ENCODE data around the gene ATP8A1.

Gene ATP8A1

GRCh38 chr4:42498040-42498439 is 158.9 kb downstream of the ATP8A1 start:
- no peaks in the 10 kb centered on the region for H3K36me3 ChIP-seq (ENCODE audit: control insufficient read depth, insufficient read depth, low read length)
- H3K27me3 ChIP-seq (ENCODE audit: control insufficient read depth, insufficient read depth, low read length): no peaks in the 10 kb centered on the region
- no peak overlapping the region for H2AFZ ChIP-seq
- no peak overlapping the region for H3K4me2 ChIP-seq (ENCODE audit: low read length)
- no peak overlapping the region for H3K4me3 ChIP-seq (ENCODE audit: low read depth, low read length)
- TF ChIP-seq CTCF (IDR thresholded peaks at IDR 0.05): no peak
- H3K9ac ChIP-seq: no peak overlapping the region
- H3K9me3 ChIP-seq (ENCODE audit: control insufficient read depth, low read length): no peaks in the 10 kb centered on the region
- no peaks in the 10 kb centered on the region for H3K4me1 ChIP-seq
- no peak overlapping the region for H3K27ac ChIP-seq
- no peaks in the 10 kb centered on the region for H3K79me2 ChIP-seq

- H2AFZ ChIP-seq: no peak overlapping the region
- H3K9ac ChIP-seq: no peak overlapping the region
- no peaks in the 10 kb centered on the region for H3K36me3 ChIP-seq (ENCODE audit: control insufficient read depth, insufficient read depth, low read length)
- H3K4me1 ChIP-seq: no peaks in the 10 kb centered on the region
- H3K27ac ChIP-seq: no peak overlapping the region
- H3K4me3 ChIP-seq (ENCODE audit: low read depth, low read length): no peak overlapping the region
- TF ChIP-seq CTCF (IDR thresholded peaks at IDR 0.05): no peak
- no peak overlapping the region for H3K4me2 ChIP-seq (ENCODE audit: low read length)
- H3K9me3 ChIP-seq (ENCODE audit: control insufficient read depth, low read length): no peaks in the 10 kb centered on the region
- no peaks in the 10 kb centered on the region for H3K27me3 ChIP-seq (ENCODE audit: control insufficient read depth, insufficient read depth, low read length)
- no peaks in the 10 kb centered on the region for H3K79me2 ChIP-seq
Measured at GRCh38 chr4:42497142-42497910, 159.6 kb downstream of the ATP8A1 start.

- Histone ChIP-seq H3K36me3 (ENCODE audit: control insufficient read depth, insufficient read depth, low read length) (no peaks in the 10 kb centered on the region), H3K4me2 (ENCODE audit: low read length) (no peak overlapping the region), H3K79me2 (no peaks in the 10 kb centered on the region), H3K9ac (no peak overlapping the region), H3K27ac (no peak overlapping the region), H3K9me3 (ENCODE audit: control insufficient read depth, low read length) (no peaks in the 10 kb centered on the region), H3K27me3 (ENCODE audit: control insufficient read depth, insufficient read depth, low read length) (no peaks in the 10 kb centered on the region), H2AFZ (no peak overlapping the region), H3K4me1 (no peaks in the 10 kb centered on the region), H3K4me3 (ENCODE audit: low read depth, low read length) (no peak overlapping the region)
- TF ChIP-seq CTCF (IDR thresholded peaks at IDR 0.05): no peak
Measured at GRCh38 chr4:42492962-42493361, 163.9 kb downstream of the ATP8A1 start.

GRCh38 chr4:42490015-42490414 is 166.9 kb downstream of the ATP8A1 start:
- Histone ChIP-seq H3K9ac (no peak overlapping the region), H3K4me2 (ENCODE audit: low read length) (no peak overlapping the region), H3K27ac (no peak overlapping the region), H3K9me3 (ENCODE audit: control insufficient read depth, low read length) (no peaks in the 10 kb centered on the region), H3K79me2 (no peaks in the 10 kb centered on the region), H3K27me3 (ENCODE audit: control insufficient read depth, insufficient read depth, low read length) (no peaks in the 10 kb centered on the region), H3K36me3 (ENCODE audit: control insufficient read depth, insufficient read depth, low read length) (no peaks in the 10 kb centered on the region), H3K4me3 (ENCODE audit: low read depth, low read length) (no peak overlapping the region), H3K4me1 (no peaks in the 10 kb centered on the region), H2AFZ (no peak overlapping the region)
- no peak for TF ChIP-seq CTCF (IDR thresholded peaks at IDR 0.05)

- Histone ChIP-seq H3K36me3 (ENCODE audit: control insufficient read depth, insufficient read depth, low read length) (no peaks in the 10 kb centered on the region), H3K9me3 (ENCODE audit: control insufficient read depth, low read length) (no peaks in the 10 kb centered on the region), H2AFZ (no peak overlapping the region), H3K4me1 (no peaks in the 10 kb centered on the region), H3K79me2 (no peaks in the 10 kb centered on the region), H3K4me2 (ENCODE audit: low read length) (no peak overlapping the region), H3K27me3 (ENCODE audit: control insufficient read depth, insufficient read depth, low read length) (no peaks in the 10 kb centered on the region), H3K9ac (no peak overlapping the region), H3K27ac (no peak overlapping the region), H3K4me3 (ENCODE audit: low read depth, low read length) (no peak overlapping the region)
- no peak for TF ChIP-seq CTCF (IDR thresholded peaks at IDR 0.05)
Measured at GRCh38 chr4:42489095-42489494, 167.8 kb downstream of the ATP8A1 start.

Measured in parathyroid adenoma (tissue), 2 donors.